Measurements from ENCODE around the gene THRB.

The THRB gene

GRCh38 chr3:24351779-24352469, 142.7 kb downstream of the THRB start:
- no peak for DNase-seq (ENCODE audit: low read depth in 2 of 2)

- DNase-seq (ENCODE audit: low read depth in 2 of 2) = no peak
Observed at GRCh38 chr3:24349367-24350019, 145.2 kb downstream of the THRB start.

GRCh38 chr3:24348348-24348747, 146.3 kb downstream of the THRB start:
- no peak for DNase-seq (ENCODE audit: low read depth in 2 of 2)

- no peak for DNase-seq (ENCODE audit: low read depth in 2 of 2)
Observed at GRCh38 chr3:24344784-24345439, 149.7 kb downstream of the THRB start.

- DNase-seq (ENCODE audit: low read depth in 2 of 2) = no peak
Observed at GRCh38 chr3:24343084-24343783, 151.4 kb downstream of the THRB start.

GRCh38 chr3:24342275-24342674, 152.4 kb downstream of the THRB start:
- no peak for DNase-seq (ENCODE audit: low read depth in 2 of 2)

- no peak for DNase-seq (ENCODE audit: low read depth in 2 of 2)
Observed at GRCh38 chr3:24341668-24342067, 153.0 kb downstream of the THRB start.

- DNase-seq (ENCODE audit: low read depth in 2 of 2) = no peak
Observed at GRCh38 chr3:24340966-24341365, 153.7 kb downstream of the THRB start.

- DNase-seq (ENCODE audit: low read depth in 2 of 2) = no peak
Observed at GRCh38 chr3:24340161-24340560, 154.5 kb downstream of the THRB start.

GRCh38 chr3:24339266-24339825, 155.3 kb downstream of the THRB start:
- DNase-seq (ENCODE audit: low read depth in 2 of 2) = no peak

GRCh38 chr3:24338409-24339130, 156.1 kb downstream of the THRB start:
- DNase-seq (ENCODE audit: low read depth in 2 of 2) = no peak

- no peak for DNase-seq (ENCODE audit: low read depth in 2 of 2)
Observed at GRCh38 chr3:24336101-24336500, 158.5 kb downstream of the THRB start.

- DNase-seq (ENCODE audit: low read depth in 2 of 2) = no peak
Observed at GRCh38 chr3:24332092-24332491, 162.6 kb downstream of the THRB start.

GRCh38 chr3:24323272-24323671, 171.4 kb downstream of the THRB start:
- DNase-seq (ENCODE audit: low read depth in 2 of 2) = no peak

- DNase-seq (ENCODE audit: low read depth in 2 of 2) = no peak
Observed at GRCh38 chr3:24320601-24321000, 174.0 kb downstream of the THRB start.

GRCh38 chr3:24318677-24319287, 175.9 kb downstream of the THRB start:
- no peak for DNase-seq (ENCODE audit: low read depth in 2 of 2)

- no peak for DNase-seq (ENCODE audit: low read depth in 2 of 2)
Observed at GRCh38 chr3:24316887-24317383, 177.7 kb downstream of the THRB start.

GRCh38 chr3:24315971-24316370, 178.7 kb downstream of the THRB start:
- DNase-seq (ENCODE audit: low read depth in 2 of 2) = no peak

GRCh38 chr3:24315356-24315755, 179.3 kb downstream of the THRB start:
- no peak for DNase-seq (ENCODE audit: low read depth in 2 of 2)

- DNase-seq (ENCODE audit: low read depth in 2 of 2) = no peak
Observed at GRCh38 chr3:24311881-24312280, 182.8 kb downstream of the THRB start.

GRCh38 chr3:24310887-24311286, 183.8 kb downstream of the THRB start:
- DNase-seq (ENCODE audit: low read depth in 2 of 2) = no peak

Data from activated CD4-positive, alpha-beta T cell treated with anti-CD3 and anti-CD28 coated beads for 24 hours (primary cell).